ENCODE measurements around the gene OR52I2.

The OR52I2 gene

GRCh38 chr11:4610258-4610935, 28.9 kb downstream of the OR52I2 start:
- no peak for DNase-seq

- DNase-seq = no peak
These were observed 30.4 kb downstream of the OR52I2 start for GRCh38 chr11:4611986-4612385.

DNA sequence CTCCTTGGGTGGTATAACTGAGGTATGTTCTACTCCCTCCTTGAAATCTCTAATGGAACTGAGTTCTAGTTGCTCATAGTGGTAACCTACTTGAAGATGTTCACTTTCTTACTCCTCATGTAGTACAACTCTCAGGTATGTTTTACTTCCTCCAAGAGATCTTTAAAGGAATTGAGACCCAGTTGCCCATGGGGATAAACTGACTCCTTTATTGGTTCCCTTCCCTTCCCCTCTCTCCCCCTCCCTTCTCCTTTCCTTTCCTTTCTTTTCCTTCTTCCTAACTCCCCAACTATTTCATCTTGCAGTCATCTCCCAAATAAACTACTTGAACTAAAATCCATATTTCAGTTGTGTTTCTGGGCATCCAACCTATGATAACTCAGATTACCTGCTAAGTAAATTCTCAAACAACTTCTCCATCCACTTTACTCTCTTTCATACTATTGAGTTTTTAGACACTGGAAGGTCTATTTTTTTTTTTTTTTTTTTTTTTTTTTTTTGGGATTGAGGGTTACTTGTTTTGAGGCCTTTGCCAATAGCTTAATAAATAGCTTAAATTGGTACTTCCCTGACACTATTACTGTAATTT, 34.4 kb downstream of the OR52I2 start:
- no peak for DNase-seq

GRCh38 chr11:4619514-4619913, 38.0 kb downstream of the OR52I2 start:
- no peak for DNase-seq

- no peak for DNase-seq
These were observed 44.9 kb downstream of the OR52I2 start for GRCh38 chr11:4626207-4627099.

DNA sequence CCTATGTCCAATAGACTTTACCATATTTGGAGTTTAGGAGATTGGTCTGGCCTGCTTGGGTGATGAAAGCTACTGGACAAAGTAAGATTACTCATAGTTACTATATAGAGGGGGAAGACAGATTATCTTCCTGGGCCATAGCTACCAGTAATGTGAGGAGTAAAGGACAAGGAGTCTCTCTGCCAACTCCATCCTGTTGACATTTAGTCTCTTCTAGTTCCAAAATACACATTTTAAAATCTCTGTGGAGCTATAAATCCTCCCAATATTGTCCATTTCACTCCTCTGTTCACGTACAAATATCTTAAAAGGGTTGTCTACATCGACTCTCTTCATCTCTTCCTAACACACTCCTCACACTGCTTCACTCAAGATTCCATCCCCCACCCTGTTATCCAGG, 54.6 kb downstream of the OR52I2 start:
- DNase-seq = no peak

- no peak for DNase-seq
These were observed 55.6 kb downstream of the OR52I2 start, which contains the start of gene OR51D1 for GRCh38 chr11:4636962-4637661. TSS of gene OR51D1 (plus strand) at chr11:4637477. CDS start at chr11:4639791, 2,314 bp downstream.

- DNase-seq = no peak
These were observed 56.1 kb downstream of the OR52I2 start for GRCh38 chr11:4637662-4638047.

DNA sequence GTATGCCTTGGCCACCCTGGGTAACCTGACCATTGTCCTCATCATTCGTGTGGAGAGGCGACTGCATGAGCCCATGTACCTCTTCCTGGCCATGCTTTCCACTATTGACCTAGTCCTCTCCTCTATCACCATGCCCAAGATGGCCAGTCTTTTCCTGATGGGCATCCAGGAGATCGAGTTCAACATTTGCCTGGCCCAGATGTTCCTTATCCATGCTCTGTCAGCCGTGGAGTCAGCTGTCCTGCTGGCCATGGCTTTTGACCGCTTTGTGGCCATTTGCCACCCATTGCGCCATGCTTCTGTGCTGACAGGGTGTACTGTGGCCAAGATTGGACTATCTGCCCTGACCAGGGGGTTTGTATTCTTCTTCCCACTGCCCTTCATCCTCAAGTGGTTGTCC, 58.4 kb downstream of the OR52I2 start:
- DNase-seq = no peak

DNA sequence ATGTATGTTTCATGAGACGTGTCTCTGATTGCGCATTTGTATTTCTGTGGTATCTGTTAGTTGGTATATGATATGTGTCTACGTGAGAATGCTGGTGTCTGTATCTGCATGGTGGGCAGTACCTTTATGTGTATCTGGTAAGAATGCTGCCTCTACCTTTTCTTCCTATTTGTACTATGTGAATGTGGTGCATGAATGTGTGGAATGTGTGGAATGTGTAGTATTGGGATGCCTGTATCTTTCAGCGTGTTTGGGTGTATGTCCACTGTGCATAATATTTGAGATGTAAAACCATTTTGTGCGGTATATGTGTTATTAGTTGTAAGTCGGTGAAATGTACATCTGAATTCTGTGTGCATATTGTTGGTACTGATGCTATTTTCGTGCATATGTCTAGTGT, 60.0 kb downstream of the OR52I2 start:
- no peak for DNase-seq

DNA sequence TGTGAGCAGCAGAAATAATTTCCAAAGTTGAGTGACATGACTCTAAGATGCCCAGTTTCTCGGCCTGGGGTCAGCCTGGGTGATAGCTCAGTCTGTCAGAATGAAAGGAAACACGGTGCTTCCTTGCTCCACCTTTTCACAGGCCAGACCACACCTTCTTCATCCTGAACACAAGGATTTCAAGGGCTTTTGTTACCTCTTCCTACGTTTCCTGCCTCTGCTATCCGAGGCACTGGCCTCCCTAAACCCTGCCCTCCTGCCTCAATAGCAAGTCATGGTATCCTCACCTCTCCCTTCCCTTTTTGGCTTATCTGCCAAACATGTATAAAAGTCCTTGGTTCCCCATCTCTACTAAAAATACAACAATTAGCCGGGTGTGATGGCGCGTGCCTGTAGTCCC, 60.5 kb downstream of the OR52I2 start:
- no peak for DNase-seq
